Neural cell (in vitro differentiated cells): ENCODE data around the gene DNM2.

Experiments
- EP300 ChIP-seq: fragments of 450-650 bp; conservative IDR thresholded peaks from 2 replicates; pipeline ENCODE4 v1.6.1; 2014; ENCODE audit warnings: antibody characterized with exemption, mild to moderate bottlenecking, moderate library complexity; ENCODE audit not compliant: poor library complexity, severe bottlenecking
- EZH2 ChIP-seq: fragments of 200-600, 300-800 bp; shearing (Covaris generic), sonication (generic); IDR thresholded peaks from 2 replicates; pipeline ENCODE4 v1.6.1; 2014; ENCODE audit warnings: antibody characterized with exemption, low read length, borderline replicate concordance, mild to moderate bottlenecking; ENCODE audit not compliant: insufficient read depth, poor library complexity, severe bottlenecking
- MXI1 ChIP-seq: fragments of 450-650 bp; conservative IDR thresholded peaks from 2 replicates; pipeline ENCODE4 v1.6.1; 2014; ENCODE audit warnings: antibody characterized with exemption, mild to moderate bottlenecking; ENCODE audit not compliant: poor library complexity, severe bottlenecking
- POLR2AphosphoS5 ChIP-seq: IDR thresholded peaks from 2 replicates; pipeline ENCODE4 v1.6.1; 2012
- RAD21 ChIP-seq: fragments of 450-650 bp; conservative IDR thresholded peaks from 2 replicates; pipeline ENCODE4 v1.6.1; 2014; ENCODE audit warnings: antibody characterized with exemption, mild to moderate bottlenecking, moderate library complexity
- SMC3 ChIP-seq: fragments of 450-650 bp; conservative IDR thresholded peaks from 2 replicates; pipeline ENCODE4 v1.6.1; 2014; ENCODE audit warnings: antibody characterized with exemption, mild to moderate bottlenecking, moderate library complexity; ENCODE audit not compliant: poor library complexity
- TAF1 ChIP-seq: IDR thresholded peaks from 2 replicates; pipeline ENCODE4 v1.6.1; 2012; ENCODE audit warnings: low read depth
- TF ChIP-seq, protein P1 (sequence below): fragments of 450-650 bp; IDR thresholded peaks from 2 replicates; pipeline ENCODE4 v1.5.1; 2014; ENCODE audit warnings: antibody characterized with exemption, mild to moderate bottlenecking, moderate library complexity; ENCODE audit not compliant: poor library complexity, severe bottlenecking
- TF ChIP-seq, protein P2 (sequence below): IDR thresholded peaks from 2 replicates; pipeline ENCODE4 v1.6.1; 2012; ENCODE audit warnings: borderline replicate concordance

DNA sequence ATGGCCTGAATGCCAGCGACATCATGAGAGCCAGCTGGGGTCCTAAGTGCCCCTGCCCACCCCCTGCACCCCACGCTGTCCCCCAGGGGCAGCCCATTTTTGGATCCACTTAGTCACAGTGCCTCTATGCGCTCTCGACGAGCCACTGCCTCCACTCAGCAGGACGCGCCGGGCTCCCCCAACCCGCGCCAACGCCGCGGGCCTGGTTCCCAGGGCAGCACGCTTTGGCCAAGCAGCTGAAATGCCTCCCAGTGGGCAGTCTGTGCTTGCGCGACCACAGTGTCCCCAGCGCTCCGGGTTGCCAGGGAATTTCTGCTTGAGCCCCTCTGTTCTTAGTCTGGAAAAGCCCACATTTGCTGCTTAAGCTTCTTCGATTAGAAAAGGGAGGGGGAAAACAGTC is 78.8 kb downstream of the DNM2 start:
- TF ChIP-seq RAD21 (no peak), POLR2AphosphoS5 (no peak), EZH2 (no peak), MXI1 (no peak), TAF1 (no peak), SMC3 (no peak), EP300 (no peak)
- TF ChIP-seq, protein P1, sequence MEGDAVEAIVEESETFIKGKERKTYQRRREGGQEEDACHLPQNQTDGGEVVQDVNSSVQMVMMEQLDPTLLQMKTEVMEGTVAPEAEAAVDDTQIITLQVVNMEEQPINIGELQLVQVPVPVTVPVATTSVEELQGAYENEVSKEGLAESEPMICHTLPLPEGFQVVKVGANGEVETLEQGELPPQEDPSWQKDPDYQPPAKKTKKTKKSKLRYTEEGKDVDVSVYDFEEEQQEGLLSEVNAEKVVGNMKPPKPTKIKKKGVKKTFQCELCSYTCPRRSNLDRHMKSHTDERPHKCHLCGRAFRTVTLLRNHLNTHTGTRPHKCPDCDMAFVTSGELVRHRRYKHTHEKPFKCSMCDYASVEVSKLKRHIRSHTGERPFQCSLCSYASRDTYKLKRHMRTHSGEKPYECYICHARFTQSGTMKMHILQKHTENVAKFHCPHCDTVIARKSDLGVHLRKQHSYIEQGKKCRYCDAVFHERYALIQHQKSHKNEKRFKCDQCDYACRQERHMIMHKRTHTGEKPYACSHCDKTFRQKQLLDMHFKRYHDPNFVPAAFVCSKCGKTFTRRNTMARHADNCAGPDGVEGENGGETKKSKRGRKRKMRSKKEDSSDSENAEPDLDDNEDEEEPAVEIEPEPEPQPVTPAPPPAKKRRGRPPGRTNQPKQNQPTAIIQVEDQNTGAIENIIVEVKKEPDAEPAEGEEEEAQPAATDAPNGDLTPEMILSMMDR, result no peak
- TF ChIP-seq, protein P2, sequence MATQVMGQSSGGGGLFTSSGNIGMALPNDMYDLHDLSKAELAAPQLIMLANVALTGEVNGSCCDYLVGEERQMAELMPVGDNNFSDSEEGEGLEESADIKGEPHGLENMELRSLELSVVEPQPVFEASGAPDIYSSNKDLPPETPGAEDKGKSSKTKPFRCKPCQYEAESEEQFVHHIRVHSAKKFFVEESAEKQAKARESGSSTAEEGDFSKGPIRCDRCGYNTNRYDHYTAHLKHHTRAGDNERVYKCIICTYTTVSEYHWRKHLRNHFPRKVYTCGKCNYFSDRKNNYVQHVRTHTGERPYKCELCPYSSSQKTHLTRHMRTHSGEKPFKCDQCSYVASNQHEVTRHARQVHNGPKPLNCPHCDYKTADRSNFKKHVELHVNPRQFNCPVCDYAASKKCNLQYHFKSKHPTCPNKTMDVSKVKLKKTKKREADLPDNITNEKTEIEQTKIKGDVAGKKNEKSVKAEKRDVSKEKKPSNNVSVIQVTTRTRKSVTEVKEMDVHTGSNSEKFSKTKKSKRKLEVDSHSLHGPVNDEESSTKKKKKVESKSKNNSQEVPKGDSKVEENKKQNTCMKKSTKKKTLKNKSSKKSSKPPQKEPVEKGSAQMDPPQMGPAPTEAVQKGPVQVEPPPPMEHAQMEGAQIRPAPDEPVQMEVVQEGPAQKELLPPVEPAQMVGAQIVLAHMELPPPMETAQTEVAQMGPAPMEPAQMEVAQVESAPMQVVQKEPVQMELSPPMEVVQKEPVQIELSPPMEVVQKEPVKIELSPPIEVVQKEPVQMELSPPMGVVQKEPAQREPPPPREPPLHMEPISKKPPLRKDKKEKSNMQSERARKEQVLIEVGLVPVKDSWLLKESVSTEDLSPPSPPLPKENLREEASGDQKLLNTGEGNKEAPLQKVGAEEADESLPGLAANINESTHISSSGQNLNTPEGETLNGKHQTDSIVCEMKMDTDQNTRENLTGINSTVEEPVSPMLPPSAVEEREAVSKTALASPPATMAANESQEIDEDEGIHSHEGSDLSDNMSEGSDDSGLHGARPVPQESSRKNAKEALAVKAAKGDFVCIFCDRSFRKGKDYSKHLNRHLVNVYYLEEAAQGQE, result no peak
